ENCODE measurements around the gene PAPPA2.

PAPPA2 gene

DNA sequence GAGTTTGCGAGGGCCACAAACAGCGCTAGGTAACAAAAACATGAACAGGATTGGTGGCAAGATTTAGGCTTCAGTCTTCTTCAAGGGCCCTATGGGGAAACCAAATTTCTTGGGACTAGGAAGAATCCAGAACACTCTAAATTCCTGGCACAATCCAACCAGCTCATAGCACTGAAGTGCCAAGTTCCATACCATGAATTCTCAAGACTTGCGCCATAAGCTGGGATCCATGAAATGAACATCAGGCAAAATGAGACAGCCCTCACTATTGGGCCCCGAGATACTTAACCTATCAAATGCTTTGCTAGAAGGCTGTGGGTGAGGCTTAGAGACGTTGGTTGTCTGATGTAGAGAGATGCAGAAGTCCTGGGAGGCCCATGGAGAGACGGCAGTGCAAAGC is 322.1 kb downstream of the PAPPA2 start:
- Mint-ChIP-seq H3K4me3 (no peak overlapping the region), H3K27ac (no peak overlapping the region), H3K9me3 (peaks cover 2% of the 10 kb centered on the region), H3K36me3 (no peaks in the 10 kb centered on the region), H3K27me3 (no peaks in the 10 kb centered on the region), H3K4me1 (no peaks in the 10 kb centered on the region)
- CTCF ChIA-PET = no interaction called here
- no peak for DNase-seq

DNA sequence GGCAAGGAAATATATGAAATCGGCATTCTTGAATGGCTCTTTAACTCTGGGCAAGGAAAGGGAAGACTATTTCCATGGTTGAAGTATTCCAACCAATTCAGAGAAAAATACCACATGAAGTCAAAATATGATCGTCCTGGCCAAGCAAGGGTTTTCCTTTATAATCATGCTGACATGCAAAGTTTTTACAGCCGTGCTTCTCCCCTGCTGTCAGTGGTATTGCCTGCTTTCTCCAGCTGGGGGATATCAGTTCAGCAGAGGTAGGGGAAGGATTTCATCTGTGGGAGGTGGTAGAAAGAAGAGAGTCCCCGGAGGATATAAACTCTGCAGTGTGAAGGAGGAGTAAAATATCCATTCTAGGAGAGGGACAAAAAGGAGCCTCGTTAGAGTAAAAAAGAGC is 322.8 kb downstream of the PAPPA2 start:
- H3K36me3 Mint-ChIP-seq = no peaks in the 10 kb centered on the region
- peaks cover 2% of the 10 kb centered on the region for H3K9me3 Mint-ChIP-seq
- CTCF ChIA-PET = no interaction called here
- no peak overlapping the region for H3K4me3 Mint-ChIP-seq
- DNase-seq = no peak
- H3K4me1 Mint-ChIP-seq = no peaks in the 10 kb centered on the region
- H3K27me3 Mint-ChIP-seq = no peaks in the 10 kb centered on the region
- no peak overlapping the region for H3K27ac Mint-ChIP-seq

DNA sequence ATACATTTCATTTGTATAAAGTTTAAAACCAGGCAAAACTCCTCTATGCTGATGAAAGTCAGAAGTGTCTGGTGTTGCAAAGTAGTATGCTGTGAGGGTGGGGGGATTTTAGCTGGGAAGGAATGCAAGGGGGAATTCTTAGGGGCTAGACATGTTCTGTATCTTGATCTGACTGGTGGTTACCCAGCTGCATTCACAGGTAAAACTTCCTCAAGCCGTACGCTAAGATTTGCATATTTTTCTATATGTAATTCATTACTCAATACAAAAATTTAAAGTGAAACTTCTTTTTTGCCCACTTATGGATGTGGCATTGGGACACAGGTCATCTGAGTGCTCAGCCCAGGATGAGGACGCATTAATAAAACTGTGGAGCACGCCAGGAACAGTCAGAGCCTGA is 323.3 kb downstream of the PAPPA2 start:
- no peak for DNase-seq
- CTCF ChIA-PET = no interaction called here
- no peak overlapping the region for H3K4me3 Mint-ChIP-seq
- H3K4me1 Mint-ChIP-seq = no peaks in the 10 kb centered on the region
- H3K27ac Mint-ChIP-seq = no peak overlapping the region
- peaks cover 2% of the 10 kb centered on the region for H3K9me3 Mint-ChIP-seq
- no peaks in the 10 kb centered on the region for H3K27me3 Mint-ChIP-seq
- H3K36me3 Mint-ChIP-seq = no peaks in the 10 kb centered on the region

DNA sequence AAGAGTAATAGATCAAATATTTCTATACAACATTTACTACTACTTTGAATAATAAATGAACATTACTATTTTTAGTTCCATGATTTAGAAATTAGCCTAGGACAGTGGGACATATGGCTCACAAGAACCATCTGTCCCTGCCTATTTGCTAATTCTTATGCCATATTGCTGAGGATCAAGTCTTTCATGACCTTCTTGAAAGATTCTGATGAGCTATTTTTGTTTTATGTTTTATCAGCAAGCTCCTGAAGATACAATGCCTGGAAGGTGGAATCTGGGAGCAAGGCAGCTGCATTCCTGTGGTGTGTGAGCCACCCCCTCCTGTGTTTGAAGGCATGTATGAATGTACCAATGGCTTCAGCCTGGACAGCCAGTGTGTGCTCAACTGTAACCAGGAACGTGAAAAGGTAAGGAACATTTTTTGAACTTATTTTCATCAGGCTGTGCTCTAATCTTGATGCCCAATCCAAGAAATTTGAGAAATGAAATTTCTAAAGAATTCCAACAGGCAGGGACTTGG is 326.7 kb downstream of the PAPPA2 start:
- CTCF ChIA-PET = no interaction called here
- Mint-ChIP-seq H3K27ac (no peak overlapping the region), H3K27me3 (no peaks in the 10 kb centered on the region), H3K4me1 (no peaks in the 10 kb centered on the region), H3K9me3 (peaks cover 2% of the 10 kb centered on the region), H3K4me3 (no peak overlapping the region), H3K36me3 (no peaks in the 10 kb centered on the region)
- no peak for DNase-seq

DNA sequence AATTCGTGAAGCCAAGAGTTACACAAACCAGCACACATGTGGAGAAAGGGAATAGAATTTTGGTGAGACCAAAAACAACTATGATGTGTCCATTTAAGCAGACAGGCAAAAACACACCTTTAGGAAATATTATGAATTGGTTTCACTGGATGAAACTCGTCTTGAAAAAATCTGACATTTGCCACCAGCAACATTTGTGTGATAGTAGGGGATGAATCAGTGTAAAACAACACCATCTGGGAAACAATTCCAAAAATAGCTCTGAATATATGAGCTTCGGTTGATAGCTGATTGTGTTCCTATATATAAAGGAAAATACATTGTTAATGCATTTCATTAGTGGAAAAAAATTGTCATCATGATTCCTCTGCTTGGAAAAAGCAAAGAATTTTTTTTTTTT is 327.8 kb downstream of the PAPPA2 start:
- no peaks in the 10 kb centered on the region for H3K27me3 Mint-ChIP-seq
- H3K4me1 Mint-ChIP-seq = no peaks in the 10 kb centered on the region
- no peak overlapping the region for H3K27ac Mint-ChIP-seq
- H3K36me3 Mint-ChIP-seq = no peaks in the 10 kb centered on the region
- CTCF ChIA-PET = no interaction called here
- DNase-seq = no peak
- peaks cover 2% of the 10 kb centered on the region for H3K9me3 Mint-ChIP-seq
- H3K4me3 Mint-ChIP-seq = no peak overlapping the region

DNA sequence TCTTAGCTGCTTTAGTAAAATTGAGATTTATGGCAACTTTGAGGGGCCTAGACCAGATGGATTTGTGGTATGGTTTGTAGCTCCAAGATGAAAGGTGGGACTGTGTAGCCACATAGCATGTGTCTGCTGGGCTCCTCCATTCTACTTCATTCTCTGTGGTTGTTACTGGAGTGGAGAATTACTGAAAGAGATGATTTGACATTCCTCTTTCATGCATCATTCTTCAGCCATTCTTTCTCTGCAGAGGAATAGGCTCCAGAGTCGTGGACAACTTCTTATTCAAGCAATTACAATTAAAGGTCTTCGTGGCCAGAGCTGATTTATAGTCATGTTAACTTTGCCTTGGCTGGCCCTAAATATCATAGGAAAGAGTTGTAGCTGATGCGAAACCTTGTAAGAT is 328.9 kb downstream of the PAPPA2 start:
- Mint-ChIP-seq H3K4me1 (no peaks in the 10 kb centered on the region), H3K36me3 (no peaks in the 10 kb centered on the region), H3K27me3 (no peaks in the 10 kb centered on the region), H3K9me3 (peaks cover 2% of the 10 kb centered on the region), H3K27ac (no peak overlapping the region), H3K4me3 (no peak overlapping the region)
- DNase-seq = no peak
- CTCF ChIA-PET = no interaction called here

DNA sequence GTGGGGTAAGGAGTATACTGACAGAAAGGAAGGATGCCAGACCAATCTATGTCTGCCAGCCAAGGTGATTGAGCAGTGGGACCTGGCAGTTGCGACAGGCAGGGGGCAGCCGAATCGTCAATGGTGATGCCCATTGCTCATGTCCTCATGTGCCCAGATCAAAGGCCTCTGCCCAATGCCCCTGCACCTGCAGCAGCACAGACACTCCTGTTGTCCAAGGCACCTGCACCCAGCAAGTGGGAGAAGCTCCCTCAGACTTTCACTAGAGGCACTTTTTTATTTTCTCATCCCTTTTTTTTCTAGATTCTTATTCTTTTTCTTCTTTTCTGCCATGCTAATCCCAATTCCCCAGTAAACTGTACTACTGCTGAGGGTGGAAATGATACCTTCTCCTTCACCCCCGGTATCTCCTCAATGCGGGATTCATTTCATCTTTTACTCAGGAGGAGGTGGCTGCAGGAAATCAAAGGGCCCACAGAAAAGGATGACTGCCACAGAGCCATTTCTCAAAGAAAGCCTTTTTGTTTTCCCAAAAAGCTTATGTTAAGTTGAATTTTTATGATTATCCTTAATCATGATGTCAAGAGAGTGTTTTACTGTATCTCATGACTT is 332.0 kb downstream of the PAPPA2 start:
- Mint-ChIP-seq H3K36me3 (no peaks in the 10 kb centered on the region), H3K9me3 (no peaks in the 10 kb centered on the region), H3K27me3 (no peaks in the 10 kb centered on the region), H3K27ac (no peak overlapping the region), H3K4me3 (no peak overlapping the region), H3K4me1 (no peaks in the 10 kb centered on the region)
- CTCF ChIA-PET = no interaction called here
- DNase-seq = no peak

DNA sequence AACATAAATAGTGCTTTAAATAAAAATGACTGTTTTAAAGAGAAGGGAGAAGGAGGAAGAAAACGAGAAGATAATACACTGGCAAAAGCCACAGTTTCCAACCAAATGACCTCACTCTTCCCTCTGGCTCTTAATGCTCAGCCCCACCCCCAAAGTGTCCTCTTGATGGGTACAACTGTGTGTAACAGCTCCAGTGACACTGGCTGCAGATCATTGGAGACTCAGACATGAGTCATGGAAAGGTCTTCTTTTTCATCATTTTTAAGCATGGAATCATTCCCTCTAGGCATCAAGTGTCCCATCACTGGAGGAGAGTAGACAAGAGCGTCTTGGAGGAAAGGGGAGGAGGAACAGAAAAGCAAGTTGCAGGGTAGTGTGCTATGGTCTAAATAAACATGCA is 333.0 kb downstream of the PAPPA2 start:
- Mint-ChIP-seq H3K27ac (no peak overlapping the region), H3K9me3 (no peaks in the 10 kb centered on the region), H3K36me3 (no peaks in the 10 kb centered on the region), H3K27me3 (no peaks in the 10 kb centered on the region), H3K4me3 (no peak overlapping the region), H3K4me1 (no peaks in the 10 kb centered on the region)
- DNase-seq = no peak
- CTCF ChIA-PET = no interaction called here

DNA sequence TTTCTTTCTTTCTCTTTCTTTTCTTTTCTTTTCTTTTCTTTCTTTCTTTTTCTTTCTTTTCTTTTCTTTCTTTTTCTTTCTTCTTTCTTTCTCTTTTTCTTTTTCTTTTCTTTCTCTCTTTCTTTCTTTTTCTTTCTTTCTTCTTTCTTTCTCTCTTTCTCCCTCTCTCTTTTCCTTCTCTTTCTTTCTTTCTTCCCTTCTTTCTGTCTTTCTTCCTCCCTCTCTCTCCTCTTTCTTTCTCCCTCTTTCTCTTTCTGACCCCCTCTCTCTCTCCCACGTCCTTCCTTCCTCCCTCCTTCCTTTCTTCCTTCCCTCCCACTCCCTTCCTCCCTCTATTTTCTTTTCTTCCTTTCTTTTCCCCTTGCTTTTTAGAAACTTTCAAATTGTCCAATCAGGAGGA is 333.6 kb downstream of the PAPPA2 start:
- Mint-ChIP-seq H3K4me1 (no peaks in the 10 kb centered on the region), H3K9me3 (no peaks in the 10 kb centered on the region), H3K27ac (no peak overlapping the region), H3K27me3 (no peaks in the 10 kb centered on the region), H3K4me3 (no peak overlapping the region), H3K36me3 (no peaks in the 10 kb centered on the region)
- CTCF ChIA-PET = no interaction called here
- no peak for DNase-seq

DNA sequence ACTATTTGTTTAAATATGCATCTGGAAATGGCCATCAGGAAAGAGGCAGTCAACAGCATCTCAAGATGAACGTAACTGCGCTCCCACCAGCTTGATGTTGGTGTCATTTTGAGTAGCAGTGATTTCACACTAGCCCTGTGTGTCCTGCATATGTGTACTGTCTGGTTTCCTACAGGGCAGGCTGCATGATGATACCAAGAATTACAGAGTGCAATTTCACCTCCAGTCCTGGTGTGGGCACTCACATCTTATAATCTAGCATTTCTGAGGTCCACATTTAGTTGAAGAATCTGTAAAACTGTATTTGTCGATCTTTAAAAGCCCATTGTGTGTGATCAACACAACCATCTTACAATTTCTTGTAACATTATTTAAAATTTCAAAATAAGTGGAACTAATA is 336.4 kb downstream of the PAPPA2 start:
- CTCF ChIA-PET = no interaction called here
- H3K4me1 Mint-ChIP-seq = no peaks in the 10 kb centered on the region
- H3K4me3 Mint-ChIP-seq = no peak overlapping the region
- no peaks in the 10 kb centered on the region for H3K9me3 Mint-ChIP-seq
- no peaks in the 10 kb centered on the region for H3K27me3 Mint-ChIP-seq
- no peak for DNase-seq
- H3K36me3 Mint-ChIP-seq = no peaks in the 10 kb centered on the region
- H3K27ac Mint-ChIP-seq = no peak overlapping the region

DNA sequence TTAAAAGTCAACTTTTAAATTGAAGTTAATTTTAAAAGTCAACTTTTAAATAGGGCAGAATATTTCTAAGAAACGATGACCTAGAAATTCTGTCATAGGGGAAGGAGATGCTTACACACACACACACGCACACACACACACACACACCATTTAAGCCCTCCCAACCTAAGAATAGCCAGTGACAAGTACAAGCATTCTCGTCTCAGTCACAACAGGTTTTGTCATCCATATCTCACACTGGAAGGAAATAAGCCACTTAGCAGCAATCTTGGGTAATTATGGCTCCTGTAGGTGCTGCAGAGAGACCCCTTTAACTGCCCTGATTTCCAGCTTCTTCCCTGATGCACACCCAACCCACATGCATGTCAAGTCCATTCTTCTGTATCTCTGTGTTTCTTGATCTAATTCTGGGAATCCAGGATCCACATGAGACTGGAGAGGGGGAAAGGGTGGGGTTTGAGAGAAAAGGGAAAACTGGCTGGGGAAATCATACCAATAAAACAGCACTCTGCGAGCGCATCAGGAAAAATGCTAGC is 338.1 kb downstream of the PAPPA2 start:
- DNase-seq = no peak
- no peaks in the 10 kb centered on the region for H3K4me1 Mint-ChIP-seq
- no peaks in the 10 kb centered on the region for H3K27me3 Mint-ChIP-seq
- H3K36me3 Mint-ChIP-seq = no peaks in the 10 kb centered on the region
- CTCF ChIA-PET = no interaction called here
- no peak overlapping the region for H3K4me3 Mint-ChIP-seq
- H3K9me3 Mint-ChIP-seq = no peaks in the 10 kb centered on the region
- H3K27ac Mint-ChIP-seq = no peak overlapping the region

DNA sequence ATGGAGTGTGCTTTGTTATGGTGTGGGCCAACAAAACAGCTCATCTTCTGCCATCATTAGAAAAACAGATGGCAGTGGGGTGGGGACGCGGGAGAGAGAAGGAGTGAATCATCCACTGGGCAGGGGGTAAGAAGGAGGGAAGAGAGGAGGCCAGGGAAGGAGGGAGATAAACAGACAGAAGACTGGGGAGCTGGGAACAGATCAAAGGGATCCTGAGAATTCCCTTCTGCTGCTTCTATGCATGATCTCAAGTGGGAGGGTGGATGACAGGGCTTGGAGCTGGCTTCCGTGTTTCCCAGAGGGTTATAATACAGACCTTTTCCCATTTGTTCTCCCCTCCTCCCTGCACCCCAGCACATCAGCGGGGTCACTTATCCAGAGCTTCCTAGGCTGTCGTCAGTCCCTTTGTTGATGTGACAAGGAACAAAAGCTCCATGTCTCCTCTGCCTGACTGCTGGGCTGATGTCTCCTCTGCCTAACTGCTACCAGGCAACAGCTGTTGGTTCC is 338.6 kb downstream of the PAPPA2 start:
- Mint-ChIP-seq H3K27ac (no peak overlapping the region), H3K4me3 (no peak overlapping the region), H3K27me3 (no peaks in the 10 kb centered on the region), H3K4me1 (no peaks in the 10 kb centered on the region), H3K9me3 (no peaks in the 10 kb centered on the region), H3K36me3 (no peaks in the 10 kb centered on the region)
- DNase-seq = no peak
- CTCF ChIA-PET = no interaction called here

DNA sequence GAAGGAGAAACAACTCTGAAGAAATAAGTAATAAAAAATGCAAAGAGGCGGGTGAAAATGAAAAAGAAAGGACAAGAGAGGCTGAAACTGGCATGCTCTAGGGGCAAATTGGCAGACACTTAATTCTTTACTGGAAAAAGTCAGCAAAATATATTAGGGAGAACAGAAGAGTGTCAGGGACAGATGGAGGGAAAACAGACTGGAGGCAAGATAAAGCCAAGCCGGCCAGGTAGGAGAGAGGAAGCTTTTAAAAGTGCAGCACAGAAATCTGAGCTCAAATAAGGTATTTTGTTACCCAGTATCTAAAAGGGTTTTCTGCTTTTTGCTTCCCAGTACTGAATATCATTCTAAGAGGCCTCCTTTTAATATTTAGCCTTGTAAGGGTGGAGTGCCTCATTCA is 339.3 kb downstream of the PAPPA2 start:
- CTCF ChIA-PET = no interaction called here
- Mint-ChIP-seq H3K4me3 (no peak overlapping the region), H3K4me1 (no peaks in the 10 kb centered on the region), H3K27me3 (no peaks in the 10 kb centered on the region), H3K36me3 (no peaks in the 10 kb centered on the region), H3K27ac (no peak overlapping the region), H3K9me3 (no peaks in the 10 kb centered on the region)
- no peak for DNase-seq

DNA sequence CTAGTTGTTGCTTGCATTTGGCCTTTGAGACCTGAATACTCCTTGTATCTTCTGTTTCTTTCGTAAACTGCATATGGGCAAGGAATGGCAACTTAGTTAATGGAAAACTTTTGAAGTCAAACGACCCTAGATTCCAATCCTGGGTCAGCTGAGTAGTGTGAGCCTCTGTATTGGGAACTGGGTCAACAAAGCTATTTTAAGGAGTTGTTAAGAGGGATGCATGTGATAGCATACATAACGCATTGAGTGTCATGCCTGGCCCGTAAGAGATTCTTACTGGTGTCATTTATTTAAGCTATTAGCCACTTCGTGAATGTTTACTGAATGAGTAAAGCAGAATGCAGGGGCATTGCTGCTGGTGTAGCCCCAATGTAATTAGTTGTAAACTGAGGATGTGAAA is 340.1 kb downstream of the PAPPA2 start:
- Mint-ChIP-seq H3K27me3 (no peaks in the 10 kb centered on the region), H3K9me3 (no peaks in the 10 kb centered on the region), H3K4me3 (no peak overlapping the region), H3K4me1 (no peaks in the 10 kb centered on the region), H3K27ac (no peak overlapping the region), H3K36me3 (no peaks in the 10 kb centered on the region)
- no peak for DNase-seq
- CTCF ChIA-PET = no interaction called here

DNA sequence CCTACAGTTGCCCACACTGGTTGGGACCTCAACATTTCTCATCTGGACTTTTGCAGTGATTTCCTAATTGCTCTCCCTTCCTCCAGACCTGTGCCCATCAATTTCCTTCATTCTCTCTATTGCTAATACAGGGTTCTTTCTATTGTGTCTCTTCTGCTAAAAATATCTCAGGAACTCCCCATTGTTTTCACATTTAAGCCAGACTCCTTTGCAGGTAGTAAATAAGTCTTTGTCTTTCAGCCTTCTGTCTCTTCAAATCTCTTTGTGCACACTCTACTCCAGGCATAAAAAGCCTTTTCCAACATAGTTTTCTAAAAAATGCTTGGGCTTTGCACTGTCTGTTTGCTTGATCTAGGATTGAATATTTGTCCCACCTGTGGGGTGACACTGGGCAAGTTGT is 340.6 kb downstream of the PAPPA2 start:
- no peaks in the 10 kb centered on the region for H3K36me3 Mint-ChIP-seq
- no peaks in the 10 kb centered on the region for H3K4me1 Mint-ChIP-seq
- H3K9me3 Mint-ChIP-seq = no peaks in the 10 kb centered on the region
- no peak overlapping the region for H3K4me3 Mint-ChIP-seq
- DNase-seq = no peak
- H3K27ac Mint-ChIP-seq = no peak overlapping the region
- H3K27me3 Mint-ChIP-seq = no peaks in the 10 kb centered on the region
- CTCF ChIA-PET = no interaction called here

DNA sequence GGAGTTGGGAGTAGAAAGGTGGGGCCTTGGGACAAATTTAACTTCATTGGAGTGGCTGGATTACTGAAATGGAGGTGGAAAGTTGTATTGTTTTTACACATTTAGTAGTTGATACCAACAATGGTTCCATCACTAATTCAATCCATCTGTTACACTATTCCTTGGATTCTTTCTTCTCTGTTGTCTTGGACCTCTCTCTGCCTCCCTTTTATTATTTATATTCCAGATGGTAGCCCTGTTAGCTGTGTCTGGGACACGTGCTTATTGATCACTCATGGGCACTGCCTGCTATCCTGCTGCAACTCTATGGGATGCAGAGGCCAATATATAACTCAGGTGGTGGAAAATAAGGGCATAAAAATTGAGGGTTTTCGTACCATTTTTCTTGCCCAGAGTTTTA is 346.3 kb downstream of the PAPPA2 start:
- H3K27ac Mint-ChIP-seq = no peak overlapping the region
- DNase-seq = no peak
- no peak overlapping the region for H3K4me3 Mint-ChIP-seq
- CTCF ChIA-PET = no interaction called here
- no peaks in the 10 kb centered on the region for H3K27me3 Mint-ChIP-seq
- H3K36me3 Mint-ChIP-seq = no peaks in the 10 kb centered on the region
- H3K4me1 Mint-ChIP-seq = no peaks in the 10 kb centered on the region
- H3K9me3 Mint-ChIP-seq = no peaks in the 10 kb centered on the region
